GM23338 (cell line): ENCODE measurements around the gene MMP24OS. TPM values are rescaled to one million over a fixed set of nuclear protein-coding genes. Genes with fewer than 3 reads are reported as not detected.

Source experiments
- ATAC-seq: fragments of 200-7000 bp; cut with Tn5 transposase; 3 replicates; pipeline ENCODE4 v1.9.1; 2020
- DNase-seq: peaks from one replicate; pipeline ENCODE4 v3.0.0-alpha.2; 2015; ENCODE audit warnings: low spot score
- H2AFZ ChIP-seq: fragments of 200-600 bp; sonication (generic); 2 replicates; pipeline ENCODE4 v1.8.0; 2016; ENCODE audit warnings: antibody characterized with exemption, mild to moderate bottlenecking, moderate library complexity
- H3F3A ChIP-seq: fragments of 200-600 bp; sonication (generic); replicated peaks from 2 replicates; pipeline ENCODE4 v1.8.0; 2017; ENCODE audit warnings: antibody characterized with exemption, mixed run types, low read depth
- H3K27ac ChIP-seq: fragments of 200-600 bp; sonication (generic); 2 replicates; pipeline ENCODE4 v1.6.1; 2016; ENCODE audit warnings: low read depth
- H3K27me3 ChIP-seq: fragments of 200-600 bp; sonication (generic); 2 replicates; pipeline ENCODE4 v1.8.0; 2016; ENCODE audit warnings: mild to moderate bottlenecking, mixed run types, moderate library complexity; ENCODE audit not compliant: insufficient read depth
- H3K36me3 ChIP-seq: fragments of 200-600 bp; sonication (generic); 2 replicates; pipeline ENCODE4 v1.8.0; 2016; ENCODE audit warnings: mild to moderate bottlenecking; ENCODE audit not compliant: insufficient read depth
- H3K4me1 ChIP-seq: fragments of 200-600 bp; sonication (generic); 2 replicates; pipeline ENCODE4 v1.8.0; 2016; ENCODE audit warnings: mild to moderate bottlenecking, moderate library complexity; ENCODE audit not compliant: insufficient read depth
- H3K4me2 ChIP-seq: fragments of 200-600 bp; sonication (generic); 2 replicates; pipeline ENCODE4 v1.7.1; 2017; ENCODE audit warnings: mixed run types
- H3K4me3 ChIP-seq: fragments of 200-600 bp; sonication (generic); 2 replicates; pipeline ENCODE4 v1.6.1; 2016; ENCODE audit warnings: mixed run types
- H3K79me2 ChIP-seq: fragments of 200-600 bp; sonication (generic); replicated peaks from 2 replicates; pipeline ENCODE4 v1.8.0; 2017; ENCODE audit warnings: mild to moderate bottlenecking; ENCODE audit not compliant: insufficient read depth
- H3K9me2 ChIP-seq: fragments of 200-600 bp; sonication (generic); 2 replicates; pipeline ENCODE4 v1.8.0; 2017; ENCODE audit not compliant: insufficient read depth
- H4K20me1 ChIP-seq: fragments of 200-600 bp; sonication (generic); replicated peaks from 2 replicates; pipeline ENCODE4 v1.8.0; 2017; ENCODE audit warnings: mild to moderate bottlenecking; ENCODE audit not compliant: insufficient read depth
- H3K27ac Mint-ChIP-seq: 2 replicates; pipeline ENCODE4 v1.8.0; 2020; ENCODE audit warnings: inconsistent platforms, mild to moderate bottlenecking, moderate library complexity, mixed read lengths
- H3K27me3 Mint-ChIP-seq: 3 replicates; pipeline ENCODE4 v1.8.0; 2022; ENCODE audit warnings: low read depth, mild to moderate bottlenecking, moderate library complexity, mixed read lengths, inconsistent platforms; ENCODE audit not compliant: insufficient read depth, poor library complexity
- H3K36me3 Mint-ChIP-seq: 3 replicates; pipeline ENCODE4 v1.8.0; 2021; ENCODE audit warnings: low read depth, mild to moderate bottlenecking, inconsistent platforms, moderate library complexity, mixed read lengths
- H3K4me1 Mint-ChIP-seq: 3 replicates; pipeline ENCODE4 v1.8.0; 2020; ENCODE audit warnings: mild to moderate bottlenecking, inconsistent platforms, mixed read lengths
- H3K4me3 Mint-ChIP-seq: 3 replicates; pipeline ENCODE4 v1.8.0; 2021; ENCODE audit warnings: moderate library complexity, mild to moderate bottlenecking, inconsistent platforms, mixed read lengths
- H3K9me3 Mint-ChIP-seq: 3 replicates; pipeline ENCODE4 v1.8.0; 2020; ENCODE audit warnings: moderate library complexity, mild to moderate bottlenecking, inconsistent platforms, mixed read lengths
- CREB1 ChIP-seq: fragments of 250-450 bp; sonication (Bioruptor Pico); IDR thresholded peaks from 2 replicates; pipeline ENCODE4 v1.5.0; 2020; ENCODE audit warnings: low read depth, mild to moderate bottlenecking, moderate library complexity
- EZH2 ChIP-seq: fragments of 200-600 bp; sonication (generic); IDR thresholded peaks from one replicate; pipeline ENCODE4 v1.8.0; 2017; ENCODE audit warnings: antibody characterized with exemption, mild to moderate bottlenecking, low read depth; ENCODE audit not compliant: unreplicated experiment
- EZH2phosphoT487 ChIP-seq: fragments of 200-600 bp; sonication (generic); IDR thresholded peaks from one replicate; pipeline ENCODE4 v1.8.1; 2018; ENCODE audit warnings: antibody characterized with exemption; ENCODE audit not compliant: unreplicated experiment
- JUNB ChIP-seq: IDR thresholded peaks from one replicate; pipeline ENCODE4 v1.6.1; 2016; ENCODE audit warnings: antibody characterized with exemption; ENCODE audit not compliant: unreplicated experiment
- NANOG ChIP-seq: IDR thresholded peaks from 2 replicates; pipeline ENCODE4 v1.6.1; 2016; ENCODE audit warnings: antibody characterized with exemption, borderline replicate concordance
- POLR2AphosphoS5 ChIP-seq: IDR thresholded peaks from 2 replicates; pipeline ENCODE4 v1.6.1; 2016; ENCODE audit warnings: antibody characterized with exemption, low read depth
- STAT1 ChIP-seq: IDR thresholded peaks from one replicate; pipeline ENCODE4 v1.6.1; 2016; ENCODE audit warnings: antibody characterized with exemption; ENCODE audit not compliant: unreplicated experiment
- ZNF114 ChIP-seq: fragments of 250-450 bp; sonication (Bioruptor Pico); IDR thresholded peaks from 2 replicates; pipeline ENCODE4 v1.5.0; 2020; ENCODE audit warnings: mild to moderate bottlenecking, moderate library complexity
- ZNF331 ChIP-seq: fragments of 250-450 bp; sonication (Bioruptor Pico); IDR thresholded peaks from 2 replicates; pipeline ENCODE4 v1.5.0; 2020; ENCODE audit warnings: low read depth, mild to moderate bottlenecking, moderate library complexity
- polyA plus RNA-seq: library from polyadenylated mRNA; unstranded; fragments of >200 nt; fragmentation: Nextera tagmentation; extraction: Ambion mirVana; gene quantifications from 2 replicates; pipeline ENCODE4 v1.2.1, GENCODE V29; 2016
- total RNA-seq: library from RNA; depleted of rRNA; stranded (reverse); fragments of >200 nt; shearing (Covaris generic); gene quantifications from 2 replicates; pipeline ENCODE4 v1.2.3, GENCODE V29; 2014
- TF ChIP-seq, protein P1 (sequence below): IDR thresholded peaks from 2 replicates; pipeline ENCODE4 v1.6.1; 2016; ENCODE audit warnings: antibody characterized with exemption
- TF ChIP-seq, protein P2 (sequence below): fragments of 250-450 bp; sonication (Bioruptor Pico); IDR thresholded peaks from 2 replicates; pipeline ENCODE4 v1.5.0; 2020; ENCODE audit warnings: mild to moderate bottlenecking, moderate library complexity
- TF ChIP-seq, protein P3 (sequence below), 2 experiments: fragments of 200-600 bp in 1 of 2; sonication (generic) in 1 of 2; conservative IDR thresholded peaks; 2 replicates each; pipeline versions ENCODE4 v1.5.1 to v1.6.1; 2016 to 2017; ENCODE audit warnings: antibody characterized with exemption in 2 of 2, low read depth in 2 of 2, mild to moderate bottlenecking in 2 of 2, moderate library complexity in 1 of 2
- TF ChIP-seq, protein P4 (sequence below): IDR thresholded peaks from one replicate; pipeline ENCODE4 v1.6.1; 2018; ENCODE audit warnings: antibody characterized with exemption; ENCODE audit not compliant: unreplicated experiment

MMP24OS gene
- total and polyA plus RNA-seq, 2 experiments from 2014 or later, result 10.5 to 25.4 TPM

DNA sequence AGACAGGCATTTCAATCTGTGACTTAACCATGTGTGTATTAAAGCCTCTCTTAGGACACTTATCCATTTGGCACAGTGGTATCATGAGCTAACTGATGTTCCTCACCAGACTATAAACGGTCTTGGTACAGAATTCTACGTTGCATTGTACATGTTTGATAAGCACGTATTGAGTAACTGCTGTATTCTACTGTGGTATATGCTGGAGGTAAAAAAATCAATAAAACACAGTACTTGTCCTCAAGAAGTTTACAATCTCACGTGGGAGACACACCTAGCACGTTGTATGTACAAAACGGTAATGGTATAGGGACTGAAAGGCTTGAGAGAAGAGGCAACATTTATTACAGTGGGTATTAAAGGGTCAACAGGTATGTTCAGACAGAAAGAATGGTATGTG lies 47.5 kb upstream of the MMP24OS start:
- Mint-ChIP-seq H3K4me3 (no peak overlapping the region), H3K4me1 (peaks cover 15% of the 10 kb centered on the region)
- H3K4me2 ChIP-seq, result no peak overlapping the region

More for the DNA sequence above, 47.5 kb upstream of the MMP24OS start:
- Mint-ChIP-seq H3K27ac (no peak overlapping the region), H3K27me3 (no peaks in the 10 kb centered on the region), H3K9me3 (no peaks in the 10 kb centered on the region), H3K36me3 (no peaks in the 10 kb centered on the region)
- no peak for DNase-seq
- no peak overlapping the region for H3K4me3 ChIP-seq
- no peaks in the 10 kb centered on the region for H3K9me2 ChIP-seq
- H2AFZ ChIP-seq, result no peak overlapping the region
- no peaks in the 10 kb centered on the region for H3K27me3 ChIP-seq
- no peaks in the 10 kb centered on the region for H3F3A ChIP-seq
- no peak for ATAC-seq
- H4K20me1 ChIP-seq, result peaks cover 7% of the 10 kb centered on the region; the same call in 1 of the 2 replicates
- H3K4me1 ChIP-seq, result no peaks in the 10 kb centered on the region
- TF ChIP-seq, protein P1, sequence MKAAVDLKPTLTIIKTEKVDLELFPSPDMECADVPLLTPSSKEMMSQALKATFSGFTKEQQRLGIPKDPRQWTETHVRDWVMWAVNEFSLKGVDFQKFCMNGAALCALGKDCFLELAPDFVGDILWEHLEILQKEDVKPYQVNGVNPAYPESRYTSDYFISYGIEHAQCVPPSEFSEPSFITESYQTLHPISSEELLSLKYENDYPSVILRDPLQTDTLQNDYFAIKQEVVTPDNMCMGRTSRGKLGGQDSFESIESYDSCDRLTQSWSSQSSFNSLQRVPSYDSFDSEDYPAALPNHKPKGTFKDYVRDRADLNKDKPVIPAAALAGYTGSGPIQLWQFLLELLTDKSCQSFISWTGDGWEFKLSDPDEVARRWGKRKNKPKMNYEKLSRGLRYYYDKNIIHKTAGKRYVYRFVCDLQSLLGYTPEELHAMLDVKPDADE, result no peak
- TF ChIP-seq, protein P2, sequence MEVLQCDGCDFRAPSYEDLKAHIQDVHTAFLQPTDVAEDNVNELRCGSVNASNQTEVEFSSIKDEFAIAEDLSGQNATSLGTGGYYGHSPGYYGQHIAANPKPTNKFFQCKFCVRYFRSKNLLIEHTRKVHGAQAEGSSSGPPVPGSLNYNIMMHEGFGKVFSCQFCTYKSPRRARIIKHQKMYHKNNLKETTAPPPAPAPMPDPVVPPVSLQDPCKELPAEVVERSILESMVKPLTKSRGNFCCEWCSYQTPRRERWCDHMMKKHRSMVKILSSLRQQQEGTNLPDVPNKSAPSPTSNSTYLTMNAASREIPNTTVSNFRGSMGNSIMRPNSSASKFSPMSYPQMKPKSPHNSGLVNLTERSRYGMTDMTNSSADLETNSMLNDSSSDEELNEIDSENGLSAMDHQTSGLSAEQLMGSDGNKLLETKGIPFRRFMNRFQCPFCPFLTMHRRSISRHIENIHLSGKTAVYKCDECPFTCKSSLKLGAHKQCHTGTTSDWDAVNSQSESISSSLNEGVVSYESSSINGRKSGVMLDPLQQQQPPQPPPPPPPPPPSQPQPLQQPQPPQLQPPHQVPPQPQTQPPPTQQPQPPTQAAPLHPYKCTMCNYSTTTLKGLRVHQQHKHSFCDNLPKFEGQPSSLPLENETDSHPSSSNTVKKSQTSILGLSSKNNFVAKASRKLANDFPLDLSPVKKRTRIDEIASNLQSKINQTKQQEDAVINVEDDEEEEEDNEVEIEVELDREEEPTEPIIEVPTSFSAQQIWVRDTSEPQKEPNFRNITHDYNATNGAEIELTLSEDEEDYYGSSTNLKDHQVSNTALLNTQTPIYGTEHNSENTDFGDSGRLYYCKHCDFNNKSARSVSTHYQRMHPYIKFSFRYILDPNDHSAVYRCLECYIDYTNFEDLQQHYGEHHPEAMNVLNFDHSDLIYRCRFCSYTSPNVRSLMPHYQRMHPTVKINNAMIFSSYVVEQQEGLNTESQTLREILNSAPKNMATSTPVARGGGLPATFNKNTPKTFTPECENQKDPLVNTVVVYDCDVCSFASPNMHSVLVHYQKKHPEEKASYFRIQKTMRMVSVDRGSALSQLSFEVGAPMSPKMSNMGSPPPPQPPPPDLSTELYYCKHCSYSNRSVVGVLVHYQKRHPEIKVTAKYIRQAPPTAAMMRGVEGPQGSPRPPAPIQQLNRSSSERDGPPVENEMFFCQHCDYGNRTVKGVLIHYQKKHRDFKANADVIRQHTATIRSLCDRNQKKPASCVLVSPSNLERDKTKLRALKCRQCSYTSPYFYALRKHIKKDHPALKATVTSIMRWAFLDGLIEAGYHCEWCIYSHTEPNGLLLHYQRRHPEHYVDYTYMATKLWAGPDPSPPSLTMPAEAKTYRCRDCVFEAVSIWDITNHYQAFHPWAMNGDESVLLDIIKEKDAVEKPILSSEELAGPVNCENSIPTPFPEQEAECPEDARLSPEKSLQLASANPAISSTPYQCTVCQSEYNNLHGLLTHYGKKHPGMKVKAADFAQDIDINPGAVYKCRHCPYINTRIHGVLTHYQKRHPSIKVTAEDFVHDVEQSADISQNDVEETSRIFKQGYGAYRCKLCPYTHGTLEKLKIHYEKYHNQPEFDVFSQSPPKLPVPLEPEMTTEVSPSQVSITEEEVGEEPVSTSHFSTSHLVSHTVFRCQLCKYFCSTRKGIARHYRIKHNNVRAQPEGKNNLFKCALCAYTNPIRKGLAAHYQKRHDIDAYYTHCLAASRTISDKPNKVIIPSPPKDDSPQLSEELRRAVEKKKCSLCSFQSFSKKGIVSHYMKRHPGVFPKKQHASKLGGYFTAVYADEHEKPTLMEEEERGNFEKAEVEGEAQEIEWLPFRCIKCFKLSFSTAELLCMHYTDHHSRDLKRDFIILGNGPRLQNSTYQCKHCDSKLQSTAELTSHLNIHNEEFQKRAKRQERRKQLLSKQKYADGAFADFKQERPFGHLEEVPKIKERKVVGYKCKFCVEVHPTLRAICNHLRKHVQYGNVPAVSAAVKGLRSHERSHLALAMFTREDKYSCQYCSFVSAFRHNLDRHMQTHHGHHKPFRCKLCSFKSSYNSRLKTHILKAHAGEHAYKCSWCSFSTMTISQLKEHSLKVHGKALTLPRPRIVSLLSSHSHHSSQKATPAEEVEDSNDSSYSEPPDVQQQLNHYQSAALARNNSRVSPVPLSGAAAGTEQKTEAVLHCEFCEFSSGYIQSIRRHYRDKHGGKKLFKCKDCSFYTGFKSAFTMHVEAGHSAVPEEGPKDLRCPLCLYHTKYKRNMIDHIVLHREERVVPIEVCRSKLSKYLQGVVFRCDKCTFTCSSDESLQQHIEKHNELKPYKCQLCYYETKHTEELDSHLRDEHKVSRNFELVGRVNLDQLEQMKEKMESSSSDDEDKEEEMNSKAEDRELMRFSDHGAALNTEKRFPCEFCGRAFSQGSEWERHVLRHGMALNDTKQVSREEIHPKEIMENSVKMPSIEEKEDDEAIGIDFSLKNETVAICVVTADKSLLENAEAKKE (CRISPR knock-in tag), result no peak
- TF ChIP-seq, protein P3, sequence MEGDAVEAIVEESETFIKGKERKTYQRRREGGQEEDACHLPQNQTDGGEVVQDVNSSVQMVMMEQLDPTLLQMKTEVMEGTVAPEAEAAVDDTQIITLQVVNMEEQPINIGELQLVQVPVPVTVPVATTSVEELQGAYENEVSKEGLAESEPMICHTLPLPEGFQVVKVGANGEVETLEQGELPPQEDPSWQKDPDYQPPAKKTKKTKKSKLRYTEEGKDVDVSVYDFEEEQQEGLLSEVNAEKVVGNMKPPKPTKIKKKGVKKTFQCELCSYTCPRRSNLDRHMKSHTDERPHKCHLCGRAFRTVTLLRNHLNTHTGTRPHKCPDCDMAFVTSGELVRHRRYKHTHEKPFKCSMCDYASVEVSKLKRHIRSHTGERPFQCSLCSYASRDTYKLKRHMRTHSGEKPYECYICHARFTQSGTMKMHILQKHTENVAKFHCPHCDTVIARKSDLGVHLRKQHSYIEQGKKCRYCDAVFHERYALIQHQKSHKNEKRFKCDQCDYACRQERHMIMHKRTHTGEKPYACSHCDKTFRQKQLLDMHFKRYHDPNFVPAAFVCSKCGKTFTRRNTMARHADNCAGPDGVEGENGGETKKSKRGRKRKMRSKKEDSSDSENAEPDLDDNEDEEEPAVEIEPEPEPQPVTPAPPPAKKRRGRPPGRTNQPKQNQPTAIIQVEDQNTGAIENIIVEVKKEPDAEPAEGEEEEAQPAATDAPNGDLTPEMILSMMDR (conservative IDR thresholded peaks at IDR 0.05; ENCODE audit: low read depth in 2 of 2), result no peak
- TF ChIP-seq POLR2AphosphoS5 (no peak), EZH2phosphoT487 (no peak), JUNB (no peak), CREB1 (CRISPR knock-in tag) (no peak), NANOG (no peak), EZH2 (no peak), STAT1 (no peak), ZNF331 (CRISPR knock-in tag) (no peak), ZNF114 (no peak)
- TF ChIP-seq, protein P4, sequence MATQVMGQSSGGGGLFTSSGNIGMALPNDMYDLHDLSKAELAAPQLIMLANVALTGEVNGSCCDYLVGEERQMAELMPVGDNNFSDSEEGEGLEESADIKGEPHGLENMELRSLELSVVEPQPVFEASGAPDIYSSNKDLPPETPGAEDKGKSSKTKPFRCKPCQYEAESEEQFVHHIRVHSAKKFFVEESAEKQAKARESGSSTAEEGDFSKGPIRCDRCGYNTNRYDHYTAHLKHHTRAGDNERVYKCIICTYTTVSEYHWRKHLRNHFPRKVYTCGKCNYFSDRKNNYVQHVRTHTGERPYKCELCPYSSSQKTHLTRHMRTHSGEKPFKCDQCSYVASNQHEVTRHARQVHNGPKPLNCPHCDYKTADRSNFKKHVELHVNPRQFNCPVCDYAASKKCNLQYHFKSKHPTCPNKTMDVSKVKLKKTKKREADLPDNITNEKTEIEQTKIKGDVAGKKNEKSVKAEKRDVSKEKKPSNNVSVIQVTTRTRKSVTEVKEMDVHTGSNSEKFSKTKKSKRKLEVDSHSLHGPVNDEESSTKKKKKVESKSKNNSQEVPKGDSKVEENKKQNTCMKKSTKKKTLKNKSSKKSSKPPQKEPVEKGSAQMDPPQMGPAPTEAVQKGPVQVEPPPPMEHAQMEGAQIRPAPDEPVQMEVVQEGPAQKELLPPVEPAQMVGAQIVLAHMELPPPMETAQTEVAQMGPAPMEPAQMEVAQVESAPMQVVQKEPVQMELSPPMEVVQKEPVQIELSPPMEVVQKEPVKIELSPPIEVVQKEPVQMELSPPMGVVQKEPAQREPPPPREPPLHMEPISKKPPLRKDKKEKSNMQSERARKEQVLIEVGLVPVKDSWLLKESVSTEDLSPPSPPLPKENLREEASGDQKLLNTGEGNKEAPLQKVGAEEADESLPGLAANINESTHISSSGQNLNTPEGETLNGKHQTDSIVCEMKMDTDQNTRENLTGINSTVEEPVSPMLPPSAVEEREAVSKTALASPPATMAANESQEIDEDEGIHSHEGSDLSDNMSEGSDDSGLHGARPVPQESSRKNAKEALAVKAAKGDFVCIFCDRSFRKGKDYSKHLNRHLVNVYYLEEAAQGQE, result no peak
- no peaks in the 10 kb centered on the region for H3K36me3 ChIP-seq
- H3K27ac ChIP-seq, result 0 out of 2 replicates have a peak overlapping the region, but pooled peaks have one; percentile 4
- H3K79me2 ChIP-seq, result no peaks in the 10 kb centered on the region
